ENCODE measurements around the gene BMPR2.
"Not testable (repeated sequence)": the region's sequence is repeated elsewhere in the genome, so short reads cannot be mapped to it uniquely, and the experiment has no call there.

The BMPR2 gene

DNA sequence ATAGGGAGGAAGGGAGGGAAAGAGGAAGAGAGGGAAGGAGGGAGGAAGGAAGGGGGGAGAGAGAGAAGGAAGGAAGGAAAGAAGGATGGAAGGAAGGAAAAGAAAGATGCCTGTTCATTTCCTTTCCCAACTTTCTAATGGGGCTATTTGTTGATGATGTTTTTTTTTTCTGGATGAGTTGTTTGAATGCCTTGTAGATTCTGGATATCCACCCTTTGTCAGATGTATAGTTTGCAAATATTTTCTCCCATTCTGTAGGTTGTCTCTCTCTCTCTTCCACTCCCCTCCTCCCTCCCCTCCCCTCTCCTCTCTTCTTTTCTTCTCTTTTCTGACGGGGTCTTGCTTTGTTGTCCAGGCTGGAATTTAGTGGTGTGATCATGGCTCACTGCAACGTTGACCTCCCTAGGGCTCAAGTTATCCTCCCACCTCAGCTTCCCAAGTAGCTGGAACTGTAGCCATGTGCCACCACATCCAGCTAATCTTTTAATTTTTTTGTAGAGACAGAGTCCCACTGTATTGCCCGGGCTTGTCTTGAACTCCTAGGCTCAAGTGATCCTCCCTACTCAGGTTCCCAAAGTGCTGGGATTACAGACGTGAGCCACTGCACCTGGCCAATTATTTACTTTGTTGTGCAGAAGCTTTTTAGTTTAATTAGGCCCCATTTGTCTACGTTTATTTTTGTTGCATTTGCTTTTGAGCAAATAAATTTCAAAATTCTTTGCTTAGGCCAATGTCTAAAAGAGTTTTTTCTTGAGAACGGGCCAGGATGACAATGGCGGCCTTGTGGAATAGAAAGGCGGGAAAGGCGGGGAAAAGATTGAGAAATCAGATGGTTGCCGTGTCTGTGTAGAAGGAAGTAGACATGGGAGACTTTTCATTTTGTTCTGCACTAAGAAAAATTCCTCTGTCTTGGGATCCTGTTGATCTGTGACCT is 201.4 kb downstream of the BMPR2 start:
- Histone ChIP-seq H3K27me3 (ENCODE audit: control insufficient read depth in 1 of 2, insufficient read depth in 2 of 2, low read length in 2 of 2) (no peaks in the 10 kb centered on the region), H3K9ac (ENCODE audit: low read length) (no peak overlapping the region), H3K4me3 (ENCODE audit: low read depth in 1 of 2, low read length in 2 of 2) (no peak overlapping the region), H3K9me3 (ENCODE audit: low read length) (no peaks in the 10 kb centered on the region), H3K27ac (ENCODE audit: low read depth, low read length) (no peak overlapping the region), H3K4me1 (ENCODE audit: insufficient read depth, low read length) (no peaks in the 10 kb centered on the region), H3K36me3 (ENCODE audit: insufficient read depth, low read length) (no peaks in the 10 kb centered on the region)

DNA sequence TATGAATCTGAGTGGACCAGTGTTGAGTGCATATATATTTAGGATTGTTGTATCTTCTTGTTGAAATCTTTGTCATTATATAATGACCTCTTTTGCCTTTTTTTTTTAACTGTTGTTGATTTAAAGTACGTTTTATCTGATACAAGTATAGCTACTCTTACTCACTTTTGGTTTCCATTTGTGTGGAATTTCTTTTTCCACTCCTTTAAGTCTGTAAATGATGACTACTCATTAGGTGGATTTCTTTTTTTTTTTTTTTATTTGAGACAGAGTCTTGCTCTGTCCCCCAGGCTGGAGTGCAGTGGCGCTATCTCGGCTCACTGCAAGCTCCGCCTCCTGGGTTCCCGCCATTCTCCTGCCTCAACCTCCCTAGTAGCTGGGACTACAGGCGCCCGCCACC is 206.7 kb downstream of the BMPR2 start:
- H3K9me3 ChIP-seq (ENCODE audit: low read length); H3K9ac ChIP-seq (ENCODE audit: low read length); H3K27me3 ChIP-seq (ENCODE audit: control insufficient read depth in 1 of 2, insufficient read depth in 2 of 2, low read length in 2 of 2); H3K36me3 ChIP-seq (ENCODE audit: insufficient read depth, low read length); H3K4me3 ChIP-seq (ENCODE audit: low read depth in 1 of 2, low read length in 2 of 2); H3K27ac ChIP-seq (ENCODE audit: low read depth, low read length); H3K4me1 ChIP-seq (ENCODE audit: insufficient read depth, low read length): not testable (repeated sequence)

DNA sequence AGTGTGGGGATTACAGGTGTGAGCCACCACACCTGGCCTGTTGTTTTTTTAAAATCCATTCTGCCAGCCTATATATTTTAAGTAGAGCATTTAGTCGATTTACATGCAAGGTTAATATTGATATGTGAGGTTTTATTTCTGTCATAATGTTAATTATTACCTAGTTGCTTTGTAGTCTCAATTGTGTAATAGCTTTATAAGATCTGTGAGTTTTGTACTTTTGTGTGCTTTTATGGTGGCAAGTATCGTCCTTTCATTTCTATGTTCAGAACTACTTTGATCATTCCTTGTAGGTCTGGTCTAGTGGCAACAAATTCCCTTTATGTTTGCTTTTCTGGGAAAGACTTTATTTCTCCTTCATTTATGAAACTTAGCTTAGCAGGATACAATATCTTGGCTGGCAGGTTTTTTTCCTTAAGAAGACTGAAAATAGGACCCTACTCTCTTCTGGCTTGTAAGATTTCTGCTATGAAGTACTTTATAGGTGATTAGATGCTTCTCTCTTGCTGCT is 207.6 kb downstream of the BMPR2 start:
- Histone ChIP-seq H3K4me3 (ENCODE audit: low read depth in 1 of 2, low read length in 2 of 2) (no peak overlapping the region), H3K9me3 (ENCODE audit: low read length) (no peaks in the 10 kb centered on the region), H3K27me3 (ENCODE audit: control insufficient read depth in 1 of 2, insufficient read depth in 2 of 2, low read length in 2 of 2) (no peaks in the 10 kb centered on the region), H3K27ac (ENCODE audit: low read depth, low read length) (no peak overlapping the region), H3K4me1 (ENCODE audit: insufficient read depth, low read length) (peaks cover 5% of the 10 kb centered on the region), H3K9ac (ENCODE audit: low read length) (no peak overlapping the region), H3K36me3 (ENCODE audit: insufficient read depth, low read length) (no peaks in the 10 kb centered on the region)

DNA sequence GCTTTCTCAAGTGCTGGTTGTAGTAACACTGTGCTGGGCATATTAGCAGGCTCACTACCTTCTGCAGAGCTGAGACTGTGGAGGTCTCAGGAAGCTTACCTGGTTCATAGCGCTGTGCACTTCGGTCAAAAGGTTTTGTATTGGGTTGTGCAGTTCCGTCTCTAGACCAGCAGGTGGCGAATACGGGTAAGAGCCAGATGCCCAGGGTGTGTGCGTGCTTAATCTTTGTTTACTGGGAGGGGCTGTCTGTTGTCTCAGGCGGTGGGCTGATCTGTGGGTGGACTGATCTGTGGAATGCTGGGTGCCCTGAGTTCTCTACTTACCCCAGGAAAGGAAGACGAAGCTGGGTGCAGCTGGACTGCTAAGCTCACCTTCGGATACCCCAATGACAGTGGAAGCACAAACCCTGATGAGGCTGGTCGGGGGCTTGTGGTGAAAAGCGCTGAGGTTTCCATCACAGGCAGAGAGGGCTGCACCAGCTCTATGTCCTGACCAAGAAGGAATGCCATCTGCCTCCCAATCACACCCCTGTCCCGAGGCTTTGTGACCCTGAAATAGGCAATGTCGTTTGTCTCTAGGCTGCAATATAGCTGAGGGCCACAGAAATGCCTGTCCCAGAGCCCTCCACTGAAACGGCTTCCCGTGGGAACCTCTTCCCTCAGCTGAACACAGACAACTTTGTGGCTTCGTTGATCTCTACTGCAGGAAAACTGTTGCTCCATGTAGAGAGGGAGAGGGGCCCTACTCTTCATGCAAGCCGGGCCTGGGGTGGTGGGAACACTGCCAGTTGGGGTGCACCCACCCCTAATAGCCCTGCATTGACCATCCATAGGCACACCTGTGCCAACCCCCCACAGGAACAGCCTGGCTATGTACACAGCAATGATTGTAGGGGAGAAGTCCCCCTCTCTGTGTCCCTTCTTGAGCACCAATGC is 212.8 kb downstream of the BMPR2 start:
- Histone ChIP-seq H3K4me3 (ENCODE audit: low read depth in 1 of 2, low read length in 2 of 2) (peak overlapping the region; percentile 38 to 40), H3K27ac (ENCODE audit: low read depth, low read length) (no peak overlapping the region), H3K36me3 (ENCODE audit: insufficient read depth, low read length) (no peaks in the 10 kb centered on the region), H3K27me3 (ENCODE audit: control insufficient read depth in 1 of 2, insufficient read depth in 2 of 2, low read length in 2 of 2) (no peaks in the 10 kb centered on the region), H3K9ac (ENCODE audit: low read length) (no peak overlapping the region), H3K4me1 (ENCODE audit: insufficient read depth, low read length) (peaks cover 8% of the 10 kb centered on the region), H3K9me3 (ENCODE audit: low read length) (no peaks in the 10 kb centered on the region)

DNA sequence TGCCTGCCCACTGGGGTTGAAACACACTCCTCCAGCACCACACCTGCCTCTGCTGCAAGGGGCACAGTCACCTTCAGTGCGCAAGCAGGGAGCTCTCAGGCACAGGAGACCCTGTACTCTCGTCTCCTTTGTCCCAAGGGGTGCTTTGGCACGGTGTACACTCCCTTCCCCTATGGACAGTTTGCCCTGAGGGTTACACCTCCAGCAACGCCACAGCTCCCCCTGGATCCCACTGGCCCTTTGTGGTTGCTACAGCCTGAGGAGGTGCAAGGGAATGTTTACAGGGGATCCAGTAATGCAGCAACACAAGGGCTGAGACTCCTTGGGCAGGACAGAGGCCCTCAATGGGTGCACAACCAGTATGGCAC is 213.4 kb downstream of the BMPR2 start:
- no peak overlapping the region for H3K4me3 ChIP-seq (ENCODE audit: low read depth in 1 of 2, low read length in 2 of 2)
- no peaks in the 10 kb centered on the region for H3K27me3 ChIP-seq (ENCODE audit: control insufficient read depth in 1 of 2, insufficient read depth in 2 of 2, low read length in 2 of 2)
- no peaks in the 10 kb centered on the region for H3K9me3 ChIP-seq (ENCODE audit: low read length)
- H3K36me3 ChIP-seq (ENCODE audit: insufficient read depth, low read length), result no peaks in the 10 kb centered on the region
- H3K4me1 ChIP-seq (ENCODE audit: insufficient read depth, low read length), result peaks cover 8% of the 10 kb centered on the region
- no peak overlapping the region for H3K9ac ChIP-seq (ENCODE audit: low read length)
- no peak overlapping the region for H3K27ac ChIP-seq (ENCODE audit: low read depth, low read length)

DNA sequence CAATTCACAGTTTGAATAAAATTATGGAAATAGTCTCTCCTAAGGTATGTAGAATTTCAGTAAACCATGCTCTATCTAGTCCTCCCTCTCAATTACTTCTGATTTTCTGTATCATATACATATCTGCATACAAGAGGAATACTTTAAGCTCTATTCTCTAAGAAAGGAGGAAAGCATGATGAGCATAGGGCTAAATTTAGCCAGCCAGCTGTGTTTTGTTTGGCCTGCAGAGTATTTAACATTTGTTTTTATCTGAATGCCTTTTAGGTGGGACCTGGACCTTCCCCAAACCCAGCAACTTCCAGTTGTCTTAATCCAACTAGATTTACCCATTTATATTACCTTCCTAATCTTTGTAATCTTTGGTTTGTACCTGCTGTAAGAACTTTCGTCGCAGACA is 216.4 kb downstream of the BMPR2 start:
- Histone ChIP-seq H3K9me3 (ENCODE audit: low read length) (no peaks in the 10 kb centered on the region), H3K36me3 (ENCODE audit: insufficient read depth, low read length) (no peaks in the 10 kb centered on the region), H3K9ac (ENCODE audit: low read length) (no peak overlapping the region), H3K27ac (ENCODE audit: low read depth, low read length) (no peak overlapping the region), H3K4me3 (ENCODE audit: low read depth in 1 of 2, low read length in 2 of 2) (no peak overlapping the region), H3K27me3 (ENCODE audit: control insufficient read depth in 1 of 2, insufficient read depth in 2 of 2, low read length in 2 of 2) (no peaks in the 10 kb centered on the region), H3K4me1 (ENCODE audit: insufficient read depth, low read length) (peaks cover 8% of the 10 kb centered on the region)

DNA sequence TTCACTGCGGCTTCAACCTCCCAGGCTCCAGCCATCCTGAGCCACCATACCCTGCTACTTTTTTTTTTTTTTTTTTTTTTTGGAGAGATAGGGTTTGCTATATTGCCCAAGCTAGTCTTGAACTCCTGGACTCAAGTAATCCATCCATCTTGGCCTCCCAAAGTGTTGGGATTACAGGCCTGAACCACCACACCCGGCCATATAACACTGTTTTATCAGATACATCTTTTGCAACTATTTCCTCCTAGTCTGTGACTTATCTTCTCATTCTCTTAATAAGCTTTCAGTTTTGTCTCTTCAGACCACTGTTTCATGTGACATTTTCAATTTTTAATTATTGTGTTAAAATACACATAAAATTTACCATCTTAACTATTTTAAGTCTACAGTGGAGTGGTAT is 223.0 kb downstream of the BMPR2 start:
- no peaks in the 10 kb centered on the region for H3K4me1 ChIP-seq (ENCODE audit: insufficient read depth, low read length)
- H3K9me3 ChIP-seq (ENCODE audit: low read length), result no peaks in the 10 kb centered on the region
- H3K4me3 ChIP-seq (ENCODE audit: low read depth in 1 of 2, low read length in 2 of 2), result no peak overlapping the region
- no peaks in the 10 kb centered on the region for H3K36me3 ChIP-seq (ENCODE audit: insufficient read depth, low read length)
- H3K27me3 ChIP-seq (ENCODE audit: control insufficient read depth in 1 of 2, insufficient read depth in 2 of 2, low read length in 2 of 2), result no peaks in the 10 kb centered on the region
- no peak overlapping the region for H3K9ac ChIP-seq (ENCODE audit: low read length)
- no peak overlapping the region for H3K27ac ChIP-seq (ENCODE audit: low read depth, low read length)

DNA sequence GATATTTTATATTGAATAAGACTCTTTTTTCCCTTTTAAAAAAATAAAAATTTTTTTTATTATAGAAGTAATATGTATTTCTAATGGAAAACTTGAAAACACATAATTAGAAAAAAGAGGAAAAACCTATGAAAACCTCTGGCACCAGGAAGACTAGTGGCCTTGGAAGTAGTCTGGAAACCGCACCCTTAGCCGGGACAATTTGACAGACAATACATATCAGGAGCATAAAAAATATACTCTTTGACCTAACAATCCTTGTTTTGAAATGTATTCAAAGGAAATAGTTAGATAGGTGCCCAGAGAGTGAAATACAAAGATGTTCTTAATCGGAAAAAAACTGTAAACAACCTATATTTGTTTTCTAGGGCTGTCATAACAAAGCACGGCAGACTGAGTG is 223.8 kb downstream of the BMPR2 start:
- no peak overlapping the region for H3K9ac ChIP-seq (ENCODE audit: low read length)

DNA sequence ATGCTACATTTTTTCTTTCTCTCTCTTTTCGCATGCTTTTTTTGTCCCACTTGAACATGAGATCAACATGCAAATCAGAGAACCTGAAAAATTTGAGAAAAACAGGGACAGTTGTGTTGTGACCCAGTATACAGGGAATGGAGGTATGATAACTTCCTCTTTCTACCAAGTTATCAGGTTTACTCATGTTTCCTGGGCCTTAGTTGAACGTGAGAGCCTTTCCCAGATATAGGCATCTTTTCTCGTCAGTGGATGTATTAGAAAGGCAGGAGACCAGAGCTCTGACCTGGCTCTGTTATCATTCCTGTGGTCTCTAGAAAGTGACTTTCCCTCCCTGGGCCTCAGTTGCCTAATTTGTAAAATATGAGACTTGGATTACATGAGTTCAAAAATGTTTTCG is 228.6 kb downstream of the BMPR2 start:
- no peaks in the 10 kb centered on the region for H3K4me1 ChIP-seq (ENCODE audit: insufficient read depth, low read length)
- H3K9me3 ChIP-seq (ENCODE audit: low read length), result no peaks in the 10 kb centered on the region
- no peaks in the 10 kb centered on the region for H3K27me3 ChIP-seq (ENCODE audit: control insufficient read depth in 1 of 2, insufficient read depth in 2 of 2, low read length in 2 of 2)
- no peak overlapping the region for H3K4me3 ChIP-seq (ENCODE audit: low read depth in 1 of 2, low read length in 2 of 2)
- no peak overlapping the region for H3K27ac ChIP-seq (ENCODE audit: low read depth, low read length)
- H3K9ac ChIP-seq (ENCODE audit: low read length), result no peak overlapping the region
- no peaks in the 10 kb centered on the region for H3K36me3 ChIP-seq (ENCODE audit: insufficient read depth, low read length)

More for the DNA sequence above, 223.8 kb downstream of the BMPR2 start:
- Histone ChIP-seq H3K36me3 (ENCODE audit: insufficient read depth, low read length) (no peaks in the 10 kb centered on the region), H3K9me3 (ENCODE audit: low read length) (no peaks in the 10 kb centered on the region), H3K27me3 (ENCODE audit: control insufficient read depth in 1 of 2, insufficient read depth in 2 of 2, low read length in 2 of 2) (no peaks in the 10 kb centered on the region), H3K4me3 (ENCODE audit: low read depth in 1 of 2, low read length in 2 of 2) (no peak overlapping the region), H3K27ac (ENCODE audit: low read depth, low read length) (no peak overlapping the region), H3K4me1 (ENCODE audit: insufficient read depth, low read length) (no peaks in the 10 kb centered on the region)

DNA sequence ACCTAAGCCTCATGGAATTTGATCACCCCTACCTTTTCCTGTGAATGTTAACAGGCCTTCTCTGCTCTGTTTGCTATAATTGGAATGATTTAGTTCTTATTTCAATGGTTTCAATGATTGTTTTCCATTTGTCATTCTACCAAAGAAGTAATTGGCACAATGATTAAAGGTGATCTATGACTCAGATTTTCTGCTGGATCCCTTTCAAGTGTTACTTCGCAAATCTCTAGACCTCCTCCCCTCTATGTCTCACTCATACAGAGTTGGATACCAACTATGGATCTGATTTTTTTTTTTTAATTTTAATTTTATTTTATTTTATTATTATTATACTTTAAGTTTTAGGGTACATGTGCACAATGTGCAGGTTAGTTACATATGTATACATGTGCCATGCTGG is 229.0 kb downstream of the BMPR2 start:
- Histone ChIP-seq H3K36me3 (ENCODE audit: insufficient read depth, low read length) (no peaks in the 10 kb centered on the region), H3K27ac (ENCODE audit: low read depth, low read length) (no peak overlapping the region), H3K27me3 (ENCODE audit: control insufficient read depth in 1 of 2, insufficient read depth in 2 of 2, low read length in 2 of 2) (no peaks in the 10 kb centered on the region), H3K9ac (ENCODE audit: low read length) (no peak overlapping the region), H3K9me3 (ENCODE audit: low read length) (no peaks in the 10 kb centered on the region), H3K4me3 (ENCODE audit: low read depth in 1 of 2, low read length in 2 of 2) (no peak overlapping the region), H3K4me1 (ENCODE audit: insufficient read depth, low read length) (no peaks in the 10 kb centered on the region)

DNA sequence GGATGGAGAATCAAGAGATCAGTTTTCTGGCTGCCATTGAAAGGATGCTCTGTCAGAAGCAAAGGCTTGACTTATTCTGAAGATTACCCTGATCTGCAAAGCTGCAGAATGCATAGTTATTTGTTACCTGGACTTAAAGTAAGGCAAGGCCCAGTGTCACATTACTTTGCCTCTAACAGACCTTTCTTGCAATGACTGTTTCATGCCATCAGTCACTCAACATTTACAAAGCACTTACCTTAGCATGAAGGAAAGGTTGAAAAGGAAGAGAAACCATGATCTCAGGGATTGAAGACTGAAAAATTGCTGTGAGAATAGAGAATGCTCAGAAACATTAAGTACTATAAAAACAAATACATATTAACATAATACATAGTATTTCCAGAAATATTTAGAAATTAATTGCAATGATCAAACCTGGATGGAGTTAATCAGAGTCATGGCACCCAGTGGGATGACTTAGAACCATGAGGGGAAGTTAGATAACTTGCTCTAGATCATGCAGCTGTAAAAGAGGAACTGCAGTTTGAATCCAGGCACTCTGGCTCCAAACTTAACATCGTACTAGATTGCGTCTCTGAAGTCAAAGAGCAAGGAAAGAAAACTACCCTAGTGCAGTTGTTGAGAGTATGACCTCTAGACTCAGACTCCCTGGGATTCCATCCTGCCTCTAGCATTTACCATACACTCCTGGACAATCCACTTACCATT is 232.2 kb downstream of the BMPR2 start:
- Histone ChIP-seq H3K27ac (ENCODE audit: low read depth, low read length) (no peak overlapping the region), H3K9ac (ENCODE audit: low read length) (no peak overlapping the region), H3K27me3 (ENCODE audit: control insufficient read depth in 1 of 2, insufficient read depth in 2 of 2, low read length in 2 of 2) (no peaks in the 10 kb centered on the region), H3K9me3 (ENCODE audit: low read length) (no peaks in the 10 kb centered on the region), H3K4me1 (ENCODE audit: insufficient read depth, low read length) (no peaks in the 10 kb centered on the region), H3K4me3 (ENCODE audit: low read depth in 1 of 2, low read length in 2 of 2) (no peak overlapping the region), H3K36me3 (ENCODE audit: insufficient read depth, low read length) (no peaks in the 10 kb centered on the region)
